ENCODE results near the gene NHS. TPM values are rescaled to one million over a fixed set of nuclear protein-coding genes. Genes with fewer than 3 reads are reported as not detected.

NHS gene
- total RNA-seq, 1 donor from 2014 or later, result 117 TPM

DNA sequence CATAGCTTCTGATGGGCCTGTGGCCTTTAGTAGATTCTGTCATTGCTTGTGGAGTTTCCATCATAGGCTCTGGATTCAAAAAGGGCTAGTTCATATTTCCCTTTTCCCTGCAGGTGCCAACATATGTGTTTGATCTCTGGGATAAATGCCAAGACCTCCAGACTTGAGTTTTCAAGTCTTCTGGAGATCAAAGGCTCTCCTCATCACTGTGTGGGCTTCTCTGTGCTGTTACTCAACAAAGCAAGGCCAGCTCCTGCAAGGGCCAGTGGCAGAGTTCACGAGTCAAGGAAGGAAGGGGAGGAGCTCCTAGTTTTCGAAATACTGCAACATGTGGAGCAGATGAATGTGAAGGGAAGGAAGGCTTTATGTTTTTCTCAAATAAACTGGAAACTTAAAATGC is 299.6 kb downstream of the NHS start:
- TF ChIP-seq, protein P1, sequence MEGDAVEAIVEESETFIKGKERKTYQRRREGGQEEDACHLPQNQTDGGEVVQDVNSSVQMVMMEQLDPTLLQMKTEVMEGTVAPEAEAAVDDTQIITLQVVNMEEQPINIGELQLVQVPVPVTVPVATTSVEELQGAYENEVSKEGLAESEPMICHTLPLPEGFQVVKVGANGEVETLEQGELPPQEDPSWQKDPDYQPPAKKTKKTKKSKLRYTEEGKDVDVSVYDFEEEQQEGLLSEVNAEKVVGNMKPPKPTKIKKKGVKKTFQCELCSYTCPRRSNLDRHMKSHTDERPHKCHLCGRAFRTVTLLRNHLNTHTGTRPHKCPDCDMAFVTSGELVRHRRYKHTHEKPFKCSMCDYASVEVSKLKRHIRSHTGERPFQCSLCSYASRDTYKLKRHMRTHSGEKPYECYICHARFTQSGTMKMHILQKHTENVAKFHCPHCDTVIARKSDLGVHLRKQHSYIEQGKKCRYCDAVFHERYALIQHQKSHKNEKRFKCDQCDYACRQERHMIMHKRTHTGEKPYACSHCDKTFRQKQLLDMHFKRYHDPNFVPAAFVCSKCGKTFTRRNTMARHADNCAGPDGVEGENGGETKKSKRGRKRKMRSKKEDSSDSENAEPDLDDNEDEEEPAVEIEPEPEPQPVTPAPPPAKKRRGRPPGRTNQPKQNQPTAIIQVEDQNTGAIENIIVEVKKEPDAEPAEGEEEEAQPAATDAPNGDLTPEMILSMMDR (IDR thresholded peaks at IDR 0.05; ENCODE audit: unreplicated experiment), result no peak
- no peak overlapping the region for H3K4me3 Mint-ChIP-seq (ENCODE audit: low read depth)
- no peak overlapping the region for H3K27ac Mint-ChIP-seq
- no peaks in the 10 kb centered on the region for H3K9me3 Mint-ChIP-seq (ENCODE audit: low read depth)
- H3K36me3 Mint-ChIP-seq (ENCODE audit: insufficient read depth), result peaks cover 22% of the 10 kb centered on the region
- DNase-seq (ENCODE audit: low spot score, unreplicated experiment), result no peak
- peaks cover 16% of the 10 kb centered on the region for H3K4me1 Mint-ChIP-seq (ENCODE audit: low read depth)
- no peaks in the 10 kb centered on the region for H3K27me3 Mint-ChIP-seq

DNA sequence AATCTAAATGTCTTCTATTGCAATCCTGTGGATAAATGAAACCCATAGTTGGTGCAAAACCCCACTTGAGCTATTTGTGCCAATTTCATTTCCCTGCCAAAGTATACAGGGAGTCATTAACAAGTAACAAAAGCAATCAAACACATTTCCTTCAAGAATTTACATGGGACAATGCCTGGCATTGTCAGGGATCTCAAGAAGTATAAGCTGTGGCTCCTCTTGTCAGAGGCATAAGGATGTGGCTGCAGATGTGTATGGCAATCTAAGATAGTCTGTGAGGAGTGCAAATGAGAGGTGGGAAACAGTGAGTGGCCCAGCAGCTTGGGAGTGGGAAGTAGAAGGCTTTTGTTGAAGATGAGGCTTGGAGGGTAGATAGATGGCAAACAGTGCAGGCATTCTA is 304.3 kb downstream of the NHS start:
- Mint-ChIP-seq H3K9me3 (ENCODE audit: low read depth) (no peaks in the 10 kb centered on the region), H3K36me3 (ENCODE audit: insufficient read depth) (peaks cover 13% of the 10 kb centered on the region), H3K4me3 (ENCODE audit: low read depth) (no peak overlapping the region), H3K27ac (peak overlapping the region; percentile 62), H3K27me3 (no peaks in the 10 kb centered on the region), H3K4me1 (ENCODE audit: low read depth) (peaks cover 34% of the 10 kb centered on the region)
- DNase-seq (ENCODE audit: low spot score, unreplicated experiment), result no peak
- TF ChIP-seq, protein P1 (IDR thresholded peaks at IDR 0.05; ENCODE audit: unreplicated experiment), result no peak

DNA sequence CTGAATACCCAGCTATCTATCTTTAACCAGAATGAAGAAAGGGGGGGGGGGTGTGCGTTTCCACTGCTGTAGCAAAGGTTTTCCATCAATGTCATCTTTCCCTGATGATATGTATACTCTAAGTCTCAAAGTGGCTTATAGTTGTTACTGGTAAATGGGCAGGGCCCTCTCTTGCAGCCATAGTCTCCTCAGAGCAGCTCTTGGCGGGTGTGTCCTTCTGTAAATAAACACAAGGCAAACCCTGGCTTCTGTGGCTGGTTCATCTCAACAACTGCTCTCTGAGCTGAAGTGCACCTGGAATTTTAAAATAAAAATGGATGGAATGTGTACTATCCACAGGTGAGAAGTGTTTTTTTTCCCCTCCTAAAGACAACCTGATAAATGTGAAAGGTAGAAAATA is 304.8 kb downstream of the NHS start:
- TF ChIP-seq, protein P1 (IDR thresholded peaks at IDR 0.05; ENCODE audit: unreplicated experiment), result no peak
- Mint-ChIP-seq H3K4me1 (ENCODE audit: low read depth) (peaks cover 32% of the 10 kb centered on the region), H3K9me3 (ENCODE audit: low read depth) (no peaks in the 10 kb centered on the region), H3K27ac (peak overlapping the region; percentile 62), H3K36me3 (ENCODE audit: insufficient read depth) (peaks cover 8% of the 10 kb centered on the region), H3K4me3 (ENCODE audit: low read depth) (no peak overlapping the region), H3K27me3 (no peaks in the 10 kb centered on the region)
- DNase-seq (ENCODE audit: low spot score, unreplicated experiment), result no peak

DNA sequence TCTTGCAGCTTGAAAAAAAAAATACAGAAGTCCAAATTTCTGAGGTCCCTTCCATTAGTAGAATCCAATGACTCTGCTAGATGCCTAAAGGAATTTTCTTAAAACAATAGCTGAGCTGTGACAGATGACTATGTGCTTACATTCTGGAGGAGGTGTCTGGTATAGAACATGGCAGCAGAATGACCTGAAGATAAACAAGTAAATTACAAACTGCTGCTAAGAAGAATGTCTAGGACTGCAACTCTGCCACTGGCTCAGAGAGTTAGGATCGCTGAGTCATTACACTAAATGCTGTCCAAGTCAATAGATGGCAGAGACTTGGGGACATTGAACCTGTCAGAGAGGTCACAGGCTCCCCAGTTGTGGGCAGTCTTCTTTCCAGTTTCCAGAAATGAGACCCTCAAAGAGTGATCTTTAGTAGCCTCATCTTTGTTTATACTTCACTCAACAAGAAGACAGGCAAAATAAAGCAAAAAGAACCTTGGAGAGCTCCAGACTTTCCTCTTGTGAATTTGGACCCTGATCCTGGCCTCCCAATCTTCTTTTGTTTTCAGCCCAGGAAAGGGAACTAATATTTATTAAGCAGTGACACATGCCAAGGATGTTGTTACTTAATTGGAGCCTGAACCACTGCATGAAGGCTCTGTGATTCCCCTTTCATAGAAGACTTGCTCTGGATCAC is 305.9 kb downstream of the NHS start:
- peak overlapping the region; percentile 60 for H3K27ac Mint-ChIP-seq
- peaks cover 32% of the 10 kb centered on the region for H3K4me1 Mint-ChIP-seq (ENCODE audit: low read depth)
- TF ChIP-seq, protein P1 (IDR thresholded peaks at IDR 0.05; ENCODE audit: unreplicated experiment), result no peak
- no peaks in the 10 kb centered on the region for H3K27me3 Mint-ChIP-seq
- peaks cover 8% of the 10 kb centered on the region for H3K36me3 Mint-ChIP-seq (ENCODE audit: insufficient read depth)
- no peak overlapping the region for H3K4me3 Mint-ChIP-seq (ENCODE audit: low read depth)
- H3K9me3 Mint-ChIP-seq (ENCODE audit: low read depth), result no peaks in the 10 kb centered on the region
- DNase-seq (ENCODE audit: low spot score, unreplicated experiment), result no peak

DNA sequence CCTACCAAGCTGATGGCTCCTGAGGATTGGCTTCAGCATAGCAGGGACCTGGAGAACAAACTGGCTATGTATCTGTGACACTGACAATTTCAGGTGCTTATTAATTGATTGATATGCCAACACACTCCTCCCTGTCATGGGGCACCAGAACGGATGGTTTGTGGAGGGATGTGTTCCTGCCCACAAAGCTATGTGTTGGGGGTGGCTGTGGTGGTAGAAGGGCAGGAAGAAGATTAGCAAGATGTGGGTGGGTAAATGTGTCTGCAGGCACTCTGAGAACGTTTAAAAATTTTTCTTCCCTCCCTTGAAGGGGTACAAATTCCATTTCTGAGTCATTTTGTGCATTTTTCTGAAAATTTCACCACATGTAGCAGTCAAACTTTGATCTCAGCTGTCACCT is 307.3 kb downstream of the NHS start:
- Mint-ChIP-seq H3K27ac (peak overlapping the region; percentile 63), H3K27me3 (no peaks in the 10 kb centered on the region), H3K9me3 (ENCODE audit: low read depth) (no peaks in the 10 kb centered on the region), H3K4me3 (ENCODE audit: low read depth) (no peak overlapping the region), H3K36me3 (ENCODE audit: insufficient read depth) (peaks cover 5% of the 10 kb centered on the region), H3K4me1 (ENCODE audit: low read depth) (peaks cover 32% of the 10 kb centered on the region)
- TF ChIP-seq, protein P1 (IDR thresholded peaks at IDR 0.05; ENCODE audit: unreplicated experiment), result no peak
- DNase-seq (ENCODE audit: low spot score, unreplicated experiment), result no peak
